GM18867 (cell line): ENCODE results near the gene P2RY2.

Source experiments
- ATAC-seq: cut with Tn5 transposase; IDR thresholded peaks from one replicate; pipeline ENCODE4 v1.9.1; 2021; ENCODE audit warnings: mild to moderate bottlenecking, moderate library complexity; ENCODE audit not compliant: unreplicated experiment

The P2RY2 gene

GRCh38 chr11:73281201-73281741 lies 63.2 kb downstream of the P2RY2 start:
- no peak for ATAC-seq

- no peak for ATAC-seq
Measured at GRCh38 chr11:73281796-73282660, 63.9 kb downstream of the P2RY2 start.

DNA sequence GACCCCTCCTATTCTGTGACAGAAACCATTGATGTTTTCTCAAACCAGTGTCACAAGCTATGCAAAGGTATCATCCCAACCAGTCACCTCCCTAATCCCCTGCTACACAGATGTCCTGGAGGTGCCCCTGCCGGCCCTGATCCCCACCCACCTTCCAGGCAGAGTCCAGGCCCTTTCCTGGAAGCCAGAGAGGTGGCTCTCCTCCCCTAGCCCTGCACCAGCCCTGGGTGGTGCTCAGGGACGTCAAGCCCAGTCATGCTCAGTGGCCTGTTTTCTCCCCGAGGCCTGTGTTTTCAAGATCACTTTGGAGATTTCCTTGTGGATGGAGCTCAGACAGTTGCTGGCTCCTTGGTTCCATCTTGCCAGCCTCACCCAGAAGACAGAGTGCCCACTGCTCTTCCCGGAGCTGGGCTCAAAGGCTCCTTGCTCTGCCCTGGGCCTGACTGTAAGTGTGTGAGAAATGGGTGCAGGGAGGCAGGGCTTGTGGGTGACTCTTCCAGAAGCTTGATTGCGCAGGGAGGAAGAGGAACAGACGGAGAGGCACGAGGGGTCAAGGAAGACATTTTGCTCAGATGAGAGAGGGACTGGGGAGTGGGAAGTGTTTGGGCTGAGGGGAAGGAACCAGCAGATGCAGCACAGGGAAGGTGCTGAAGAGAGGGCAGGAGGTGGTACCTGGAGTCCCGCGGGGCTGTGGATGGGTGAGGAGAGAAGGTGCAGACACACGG lies 65.4 kb downstream of the P2RY2 start:
- ATAC-seq: no peak

DNA sequence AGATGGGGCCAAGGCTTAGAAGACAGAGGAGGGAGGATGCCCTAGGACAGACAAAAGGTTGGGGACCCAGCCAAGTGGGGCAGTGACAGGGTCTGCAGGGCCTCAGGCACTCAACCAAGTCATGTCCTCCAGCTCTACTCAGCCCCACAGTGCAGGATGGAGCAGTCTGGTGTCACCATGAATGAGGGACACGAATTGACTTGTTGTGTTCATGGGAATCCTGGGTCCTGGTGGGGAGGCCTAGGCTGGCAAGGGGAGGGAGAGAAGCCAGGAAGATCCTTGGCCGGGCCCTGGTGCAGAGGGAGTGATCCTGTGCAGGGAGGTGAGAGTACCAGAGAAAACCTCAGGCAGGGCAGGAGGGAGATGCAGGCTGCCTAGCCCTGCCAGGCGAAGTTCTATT lies 66.0 kb downstream of the P2RY2 start:
- no peak for ATAC-seq

GRCh38 chr11:73285721-73286120 lies 67.6 kb downstream of the P2RY2 start:
- no peak for ATAC-seq
